NCI-H1694 (cell line): ENCODE measurements around the gene UST.

Experiments used
- DNase-seq: peaks from one replicate; lab custom pipeline; 2025; lab: John Stamatoyannopoulos, UW

The UST gene

GRCh38 chr6:148746363-148747144, at the start of gene UST:
TSS of gene UST (plus strand) at chr6:148747030. CDS start at chr6:148747431, 401 bp downstream.
- DNase-seq, result no peak

GRCh38 chr6:148697895-148698440, 48.9 kb upstream of the UST start:
- no peak for DNase-seq

- no peak for DNase-seq
Measured at GRCh38 chr6:148698671-148699180, 48.1 kb upstream of the UST start.

GRCh38 chr6:148700047-148700715, 46.6 kb upstream of the UST start:
- DNase-seq, result no peak

GRCh38 chr6:148700741-148701311, 46.0 kb upstream of the UST start:
- no peak for DNase-seq

- DNase-seq, result no peak
Measured at GRCh38 chr6:148701375-148701774, 45.5 kb upstream of the UST start.

- no peak for DNase-seq
Measured at GRCh38 chr6:148703900-148704299, 42.9 kb upstream of the UST start.

- no peak for DNase-seq
Measured at GRCh38 chr6:148704400-148705246, 42.2 kb upstream of the UST start.

- no peak for DNase-seq
Measured at GRCh38 chr6:148708707-148709106, 38.1 kb upstream of the UST start.

GRCh38 chr6:148709577-148709976, 37.3 kb upstream of the UST start:
- DNase-seq, result no peak

- no peak for DNase-seq
Measured at GRCh38 chr6:148711833-148712654, 34.8 kb upstream of the UST start.

- no peak for DNase-seq
Measured at GRCh38 chr6:148713033-148713738, 33.6 kb upstream of the UST start.

- DNase-seq, result no peak
Measured at GRCh38 chr6:148713921-148714320, 32.9 kb upstream of the UST start.

- DNase-seq, result no peak
Measured at GRCh38 chr6:148716811-148717210, 30.0 kb upstream of the UST start.

- DNase-seq, result no peak
Measured at GRCh38 chr6:148720406-148720805, 26.4 kb upstream of the UST start.

GRCh38 chr6:148720897-148721296, 25.9 kb upstream of the UST start:
- DNase-seq, result no peak

GRCh38 chr6:148723484-148723883, 23.3 kb upstream of the UST start:
- no peak for DNase-seq

- DNase-seq, result no peak
Measured at GRCh38 chr6:148724428-148724827, 22.4 kb upstream of the UST start.

GRCh38 chr6:148727104-148727503, 19.7 kb upstream of the UST start:
- DNase-seq, result no peak

- no peak for DNase-seq
Measured at GRCh38 chr6:148735989-148736388, 10.8 kb upstream of the UST start.
